D721Med (cell line): ENCODE data around the gene RAB4A.

ENCODE experiments used
- DNase-seq: peaks from one replicate; pipeline ENCODE4 v3.0.0; 2011; ENCODE audit warnings: low spot score; ENCODE audit not compliant: insufficient read length
- FAIRE-seq: peaks from 2 replicates; lab custom pipeline; 2011; peaks lifted over from hg19 to GRCh38; lab: Jason Lieb, UNC
- TF ChIP-seq, protein P1 (sequence below): IDR thresholded peaks from 2 replicates; pipeline ENCODE4 v1.5.1; 2012; ENCODE audit warnings: mild to moderate bottlenecking, control low read depth; ENCODE audit not compliant: insufficient read depth; ENCODE audit errors: missing control alignments

Gene RAB4A

DNA sequence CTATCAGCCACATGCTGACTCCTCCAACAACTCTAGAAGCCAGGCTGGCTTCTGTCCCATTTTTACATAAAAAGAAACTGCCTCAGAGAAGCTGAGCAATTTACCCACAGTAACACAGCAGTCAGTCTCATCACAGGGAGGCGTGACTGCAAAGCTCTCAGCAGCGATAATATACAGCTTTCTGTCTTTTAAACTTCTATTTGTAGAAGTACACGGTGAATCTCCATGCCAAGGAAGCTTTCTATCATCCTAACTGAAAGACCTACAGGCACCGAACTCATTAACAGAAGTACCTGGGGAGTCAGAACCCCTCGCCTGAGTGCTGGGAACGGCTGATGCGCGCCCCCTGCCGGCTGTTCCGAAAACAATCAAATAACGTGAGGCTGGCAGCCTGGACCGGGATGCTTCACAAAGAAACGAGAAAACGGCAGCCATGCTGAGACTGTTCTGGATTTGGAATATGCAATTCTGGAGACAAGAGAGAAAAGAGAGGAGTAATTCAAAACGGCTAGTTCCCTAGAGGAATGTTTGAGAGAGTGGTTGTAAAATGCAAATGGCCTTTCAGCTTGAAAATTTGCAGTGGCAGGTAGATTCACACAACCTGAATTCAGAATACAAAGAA is 43.5 kb upstream of the RAB4A start:
- TF ChIP-seq, protein P1, sequence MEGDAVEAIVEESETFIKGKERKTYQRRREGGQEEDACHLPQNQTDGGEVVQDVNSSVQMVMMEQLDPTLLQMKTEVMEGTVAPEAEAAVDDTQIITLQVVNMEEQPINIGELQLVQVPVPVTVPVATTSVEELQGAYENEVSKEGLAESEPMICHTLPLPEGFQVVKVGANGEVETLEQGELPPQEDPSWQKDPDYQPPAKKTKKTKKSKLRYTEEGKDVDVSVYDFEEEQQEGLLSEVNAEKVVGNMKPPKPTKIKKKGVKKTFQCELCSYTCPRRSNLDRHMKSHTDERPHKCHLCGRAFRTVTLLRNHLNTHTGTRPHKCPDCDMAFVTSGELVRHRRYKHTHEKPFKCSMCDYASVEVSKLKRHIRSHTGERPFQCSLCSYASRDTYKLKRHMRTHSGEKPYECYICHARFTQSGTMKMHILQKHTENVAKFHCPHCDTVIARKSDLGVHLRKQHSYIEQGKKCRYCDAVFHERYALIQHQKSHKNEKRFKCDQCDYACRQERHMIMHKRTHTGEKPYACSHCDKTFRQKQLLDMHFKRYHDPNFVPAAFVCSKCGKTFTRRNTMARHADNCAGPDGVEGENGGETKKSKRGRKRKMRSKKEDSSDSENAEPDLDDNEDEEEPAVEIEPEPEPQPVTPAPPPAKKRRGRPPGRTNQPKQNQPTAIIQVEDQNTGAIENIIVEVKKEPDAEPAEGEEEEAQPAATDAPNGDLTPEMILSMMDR: peak; percentile 96
- peak; percentile 93 for DNase-seq
- FAIRE-seq: peak; percentile 77

- DNase-seq (no peak), FAIRE-seq (no peak)
- TF ChIP-seq, protein P1: no peak
These were observed 42.4 kb upstream of the RAB4A start for GRCh38 chr1:229228522-229228921.

DNA sequence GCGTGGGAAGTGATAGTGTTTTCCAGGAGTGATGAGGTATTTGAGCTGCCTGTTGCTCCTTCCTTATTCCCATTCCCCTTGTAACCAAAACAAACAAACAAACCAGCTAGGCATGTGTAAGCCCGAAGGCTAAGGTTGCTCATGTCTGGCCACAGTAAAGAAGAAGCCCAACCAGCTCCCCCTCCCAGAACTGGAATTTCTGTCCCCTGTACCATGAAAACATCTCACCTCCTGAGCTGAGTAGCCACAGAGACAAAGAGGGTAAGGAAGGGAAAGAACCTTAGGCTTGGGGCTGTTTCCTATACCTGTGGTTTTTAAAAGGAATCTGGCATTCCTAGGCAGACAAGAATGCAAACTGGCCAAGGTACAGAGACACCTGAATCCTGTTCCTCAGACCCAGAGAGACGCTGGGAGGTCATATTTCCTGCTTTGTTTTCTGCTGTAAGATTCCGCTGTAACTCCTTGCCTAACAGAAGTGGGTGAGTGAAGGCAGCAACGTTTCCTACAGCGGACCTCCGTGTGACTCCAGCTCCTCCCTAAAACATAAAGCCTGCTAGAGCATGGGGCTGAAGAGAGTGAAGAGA is 41.7 kb upstream of the RAB4A start:
- no peak for FAIRE-seq
- TF ChIP-seq, protein P1: no peak
- no peak for DNase-seq

DNA sequence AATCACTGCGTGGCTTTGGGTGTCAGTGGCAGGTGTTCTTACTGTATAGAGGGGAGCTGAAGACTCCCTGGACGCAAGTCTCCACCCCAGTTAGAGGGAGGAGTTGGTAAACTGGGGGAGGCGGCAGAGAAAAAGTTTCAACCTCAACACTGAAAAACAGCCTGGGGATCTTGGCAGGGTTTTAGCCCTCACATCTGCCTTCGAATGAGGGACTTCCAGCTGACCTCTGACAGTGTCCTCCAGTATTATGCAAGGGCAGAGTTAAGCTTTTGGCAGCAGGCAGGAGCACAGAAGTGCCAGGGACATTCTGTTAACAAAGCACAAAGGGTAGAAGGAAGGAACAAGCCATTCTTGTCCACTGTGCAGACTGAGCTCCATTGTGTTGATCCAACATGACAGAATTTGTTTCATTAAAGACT is 41.2 kb upstream of the RAB4A start:
- no peak for DNase-seq
- FAIRE-seq: no peak
- TF ChIP-seq, protein P1: no peak

- no peak for FAIRE-seq
- no peak for DNase-seq
- TF ChIP-seq, protein P1: no peak
These were observed 40.6 kb upstream of the RAB4A start for GRCh38 chr1:229230140-229230892.

GRCh38 chr1:229230893-229231753 is 39.8 kb upstream of the RAB4A start:
- no peak for DNase-seq
- TF ChIP-seq, protein P1: no peak
- FAIRE-seq: no peak
